ENCODE results near the gene CTXN1. TPM values are rescaled to one million over a fixed set of nuclear protein-coding genes. Genes with fewer than 3 reads are reported as not detected.
A peak's percentile ranks its signal among the peaks of the same experiment; 100 is the strongest.
"Not testable (repeated sequence)": the region's sequence is repeated elsewhere in the genome, so short reads cannot be mapped to it uniquely, and the experiment has no call there.

Gene CTXN1
- polyA plus RNA-seq, 10 donors, result 0.85 to 3.4 (median 2.5) TPM

DNA sequence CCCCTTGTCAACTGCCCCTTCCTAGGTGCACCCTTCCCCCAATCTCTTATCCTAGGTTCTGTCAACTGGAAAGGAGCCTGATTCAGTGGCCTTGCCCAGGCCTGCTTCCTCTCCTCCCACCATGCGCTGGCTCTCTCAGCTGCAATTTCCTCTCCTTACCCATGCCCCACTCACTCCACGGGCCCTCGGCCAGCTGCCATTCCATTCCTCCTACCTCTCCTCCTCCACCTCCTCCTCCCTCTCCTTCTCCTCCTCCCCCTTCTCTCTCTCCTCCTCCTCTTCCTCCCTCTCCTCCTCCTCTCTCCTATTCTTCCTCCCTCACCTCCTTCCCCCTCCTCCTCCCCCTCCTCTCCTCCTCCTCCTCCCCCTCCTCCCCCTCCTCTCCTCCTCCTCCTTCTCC is 27.1 kb upstream of the CTXN1 start:
- DNase-seq, result no peak

DNA sequence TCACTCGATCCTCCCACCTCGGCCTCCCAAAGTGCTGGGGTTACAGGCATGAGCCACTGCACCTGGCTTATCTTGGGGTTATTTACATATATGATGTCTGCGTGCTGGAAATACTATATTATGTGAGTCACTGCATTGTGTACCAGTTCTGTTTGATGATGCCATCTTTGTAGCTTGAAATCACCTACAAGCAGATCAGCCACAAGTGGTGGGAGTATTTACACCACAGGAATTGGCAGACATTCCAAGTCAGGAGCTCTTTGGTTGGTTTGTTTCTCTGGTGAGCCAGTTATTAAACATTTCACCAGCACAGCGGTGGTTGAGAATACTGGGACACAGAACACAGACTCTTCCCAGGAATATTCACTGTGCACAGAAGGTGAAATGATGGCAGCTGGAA is 22.0 kb upstream of the CTXN1 start:
- no peak for DNase-seq

DNA sequence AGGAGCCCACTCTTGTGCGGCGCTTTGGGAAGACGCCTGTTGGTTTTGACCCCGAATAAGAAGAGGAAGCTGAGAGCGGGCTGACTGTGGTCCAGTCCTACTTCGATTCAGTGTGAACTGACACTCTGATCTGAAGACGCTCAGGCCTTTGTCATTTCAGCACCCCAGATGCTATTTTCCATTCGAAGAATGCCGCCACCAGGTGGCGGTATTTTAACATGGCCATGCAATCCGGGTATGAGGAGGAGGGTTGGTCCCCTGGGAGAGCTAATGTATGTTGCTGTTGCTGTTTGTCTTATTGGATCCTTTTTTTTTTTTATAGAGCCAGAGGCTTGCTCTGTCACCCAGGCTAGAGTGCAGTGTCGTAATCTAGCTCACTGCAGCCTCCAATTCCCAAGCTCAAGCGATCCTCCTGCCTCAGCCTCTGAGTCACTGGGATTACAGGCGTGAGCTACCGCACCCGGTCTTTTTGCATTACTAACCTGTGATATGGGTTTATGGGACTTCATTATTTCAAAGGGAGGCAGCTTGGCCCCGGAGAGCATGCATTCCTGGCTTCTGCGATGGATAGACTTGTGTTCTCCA is 18.3 kb upstream of the CTXN1 start:
- DNase-seq, result peak; percentile 94 to 96 (median 94)

- peak; percentile 99 to 100 (median 99) for DNase-seq
Observed at GRCh38 chr19:7943444-7944176, 17.7 kb upstream of the CTXN1 start, which contains the start of gene TIMM44. TSS of gene TIMM44 (minus strand) at chr19:7943666. CDS start at chr19:7943651, 15 bp downstream.

- no peak for DNase-seq
Observed at GRCh38 chr19:7942981-7943443, 17.1 kb upstream of the CTXN1 start.

DNA sequence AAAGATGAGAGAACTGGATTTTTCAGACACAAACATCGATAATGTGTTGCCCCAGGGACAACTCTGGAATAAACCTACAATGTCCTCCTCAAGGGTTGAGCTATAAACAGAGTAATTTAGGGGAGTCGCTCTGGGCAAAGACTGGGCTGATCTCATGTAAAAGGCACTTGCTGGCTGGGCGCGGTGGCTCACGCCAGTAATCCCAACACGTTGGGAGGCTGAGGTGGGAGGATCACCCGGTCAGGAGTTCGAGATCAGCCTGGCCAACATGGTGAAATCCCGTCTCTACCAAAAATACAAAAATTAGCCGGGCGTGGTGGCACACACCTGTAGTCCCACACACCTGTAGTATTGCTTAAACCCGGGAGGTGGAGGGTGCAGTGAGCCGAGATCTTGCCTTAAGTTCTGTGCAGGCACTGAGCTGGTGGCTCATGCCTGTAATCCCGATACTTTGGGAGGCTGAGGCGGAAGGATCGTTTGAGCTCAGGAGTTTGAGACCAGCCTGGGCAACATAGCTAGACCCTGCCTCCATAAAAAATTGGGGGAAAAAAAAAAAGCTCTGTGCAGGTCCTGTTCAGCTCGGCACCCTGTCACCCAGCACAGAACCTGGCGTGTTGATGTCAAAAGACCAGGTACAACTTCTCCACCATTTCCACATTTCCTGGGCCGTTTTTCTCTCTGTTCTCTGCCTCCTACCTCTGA is 16.1 kb upstream of the CTXN1 start:
- no peak for DNase-seq

GRCh38 chr19:7940841-7941240 is 14.9 kb upstream of the CTXN1 start:
- DNase-seq, result no peak

DNA sequence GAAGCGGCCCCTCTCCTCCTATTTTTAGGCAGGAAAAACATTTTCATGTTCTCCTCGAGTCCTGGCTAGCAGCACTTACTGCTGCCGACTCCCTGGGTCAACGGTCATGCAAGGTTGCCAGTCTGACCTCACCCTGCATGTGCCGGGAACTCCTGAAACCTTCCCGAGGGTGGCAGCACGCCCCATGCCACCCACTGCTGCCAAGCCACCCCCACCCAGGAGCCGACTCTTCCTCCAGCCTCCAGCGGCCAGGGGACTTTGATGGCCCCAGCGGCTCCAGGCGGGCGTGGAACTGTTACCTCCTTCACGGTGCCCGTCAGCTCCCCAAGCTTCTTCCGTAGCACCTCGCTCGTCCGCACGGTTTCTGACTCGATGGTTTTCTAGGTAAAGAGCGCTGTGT is 8.8 kb upstream of the CTXN1 start:
- no peak for DNase-seq

GRCh38 chr19:7933828-7934725 is 8.1 kb upstream of the CTXN1 start:
- no peak for DNase-seq

DNA sequence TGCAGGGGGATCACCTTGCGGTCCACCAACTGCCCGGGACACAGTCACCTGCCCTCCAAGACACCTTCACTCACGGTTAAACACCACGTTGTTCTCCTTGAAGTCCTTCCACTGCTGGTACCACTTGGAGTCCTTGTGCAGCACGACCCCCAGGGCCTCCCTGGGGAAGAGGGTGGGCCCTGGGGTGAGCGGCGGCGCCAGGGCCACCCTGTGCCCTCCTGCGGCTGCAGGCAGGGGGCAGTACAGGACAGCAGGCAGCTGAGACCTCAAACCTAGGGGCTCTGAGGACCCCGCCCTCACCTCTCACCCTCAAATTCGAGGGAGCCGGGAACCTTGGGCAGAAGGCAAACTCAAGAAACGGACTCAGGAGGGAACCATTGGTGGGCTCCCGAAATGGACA is 7.5 kb upstream of the CTXN1 start:
- DNase-seq, result no peak

GRCh38 chr19:7932930-7933300 is 7.0 kb upstream of the CTXN1 start:
- no peak for DNase-seq

GRCh38 chr19:7932276-7932929 is 6.5 kb upstream of the CTXN1 start:
- no peak for DNase-seq

GRCh38 chr19:7931221-7932061 is 5.5 kb upstream of the CTXN1 start:
- no peak for DNase-seq

GRCh38 chr19:7930765-7931164 is 4.8 kb upstream of the CTXN1 start:
- DNase-seq, result no peak

DNA sequence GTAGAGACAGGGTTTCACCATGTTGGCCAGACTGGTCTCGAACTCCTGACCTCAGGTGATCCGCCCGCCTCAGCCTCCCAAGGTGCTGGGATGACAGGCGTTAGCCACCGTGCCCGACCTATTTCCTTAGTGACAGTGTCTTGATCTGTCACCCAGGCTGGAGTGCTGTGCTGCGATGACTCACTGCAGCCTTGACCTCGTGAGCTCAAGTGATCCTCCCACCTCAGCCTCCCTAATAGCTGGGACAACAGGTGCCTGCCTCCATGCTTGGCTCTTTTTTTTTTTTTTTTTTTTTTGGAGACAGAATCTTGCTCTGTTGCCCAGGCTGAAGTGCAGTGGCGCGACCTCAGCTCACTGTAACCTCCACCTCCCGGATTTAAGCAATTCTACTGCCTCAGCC is 4.1 kb upstream of the CTXN1 start:
- not testable (repeated sequence) for DNase-seq

DNA sequence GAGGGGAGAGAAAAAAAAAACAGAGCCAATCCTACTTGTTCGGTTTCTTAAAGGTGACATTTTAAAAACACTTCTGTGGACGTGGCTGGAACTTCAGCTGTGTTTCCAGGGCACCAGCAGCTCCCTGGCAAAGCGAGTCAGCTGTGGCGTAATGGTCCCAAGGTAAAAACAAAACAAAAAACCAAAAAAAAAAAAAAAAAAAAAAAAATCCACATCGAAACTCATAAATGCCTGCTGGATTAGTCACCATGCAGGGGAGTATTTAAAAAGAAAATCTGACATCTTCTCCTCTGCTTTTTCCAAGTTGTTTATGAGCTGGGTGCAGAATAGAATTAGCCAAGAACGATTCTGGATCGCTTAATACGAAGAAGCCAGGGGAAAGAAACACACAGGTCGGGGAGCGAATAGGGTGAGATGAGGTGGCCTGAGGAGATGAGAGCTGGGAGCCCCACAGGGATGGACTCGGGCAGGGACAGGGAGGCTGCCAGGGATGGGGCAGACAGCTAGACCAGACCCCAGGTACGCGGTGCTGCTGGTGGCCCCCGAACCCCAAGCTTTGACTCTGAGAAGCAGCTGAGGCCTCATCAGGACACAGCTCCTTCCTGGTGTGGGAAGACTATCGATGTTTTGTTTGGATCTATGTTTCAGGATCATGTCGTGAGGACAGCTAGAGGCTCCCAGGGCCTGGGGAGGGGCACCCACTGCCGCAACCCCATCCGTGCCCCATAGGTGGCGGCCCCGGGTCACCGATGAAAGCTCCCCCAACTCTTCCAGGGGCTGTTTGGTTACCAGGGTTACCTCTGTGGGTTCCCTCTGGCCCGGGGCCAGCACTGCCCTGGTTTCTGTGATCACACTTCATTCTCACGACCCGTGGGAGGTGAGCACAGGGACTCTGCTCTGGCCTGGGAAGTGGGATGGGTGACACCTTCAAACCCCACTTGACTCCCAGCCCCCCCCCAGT is 3.1 kb upstream of the CTXN1 start:
- DNase-seq, result peak in 2 of 3 donors; percentile 31 to 46

DNA sequence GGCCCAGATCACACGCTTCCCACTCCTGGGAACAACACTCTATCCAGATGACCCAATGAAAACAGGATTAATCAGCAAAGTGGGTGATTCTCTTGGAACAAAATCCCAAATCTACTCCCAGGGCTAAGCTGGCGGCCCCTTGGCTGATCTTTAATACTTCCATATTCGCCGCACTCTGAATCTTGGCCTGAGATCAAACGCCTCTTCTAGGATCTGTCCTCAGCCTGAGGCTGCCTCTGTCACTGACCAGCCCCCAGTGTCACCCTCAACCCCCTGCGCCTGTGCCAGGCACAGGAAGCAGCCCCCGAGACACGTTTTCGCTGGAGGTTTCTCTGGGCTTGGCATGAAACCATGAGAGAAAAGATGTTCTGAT is 2.4 kb upstream of the CTXN1 start:
- no peak for DNase-seq

GRCh38 chr19:7927605-7928333 is 1.8 kb upstream of the CTXN1 start:
- peak in 1 of 3 donors; percentile 12 for DNase-seq

Data from muscle of back (tissue), 11 donors.